Measurements from ENCODE around the gene ANP32A. TPM values are rescaled to one million over a fixed set of nuclear protein-coding genes. Genes with fewer than 3 reads are reported as not detected.

The ANP32A gene
- total and polyA plus RNA-seq, 2 donors (not counting 1 experiment from before 2014, with no cell fraction given), result 47.7 to 53.1 TPM

GRCh38 chr15:68774120-68774519, 46.6 kb downstream of the ANP32A start:
- Histone ChIP-seq H3K27ac (ENCODE audit: insufficient read depth, low read length) (no peak overlapping the region), H3K4me2 (ENCODE audit: extremely low read depth, insufficient read depth, low read length) (no peak overlapping the region), H3K9ac (ENCODE audit: insufficient read depth, low read length) (no peak overlapping the region), H3K27me3 (ENCODE audit: control insufficient read depth, insufficient read depth, low read length) (no peaks in the 10 kb centered on the region), H3K9me3 (ENCODE audit: control insufficient read depth, insufficient read depth, low read depth, low read length) (no peaks in the 10 kb centered on the region), H3K36me3 (ENCODE audit: control insufficient read depth, insufficient read depth, low read length) (no peaks in the 10 kb centered on the region), H2AFZ (ENCODE audit: low read length) (no peak overlapping the region), H4K20me1 (ENCODE audit: control insufficient read depth, extremely low read depth, insufficient read depth, low read length) (no peaks in the 10 kb centered on the region), H3K4me1 (ENCODE audit: control insufficient read depth, extremely low read depth, insufficient read depth, low read length) (peaks cover 3% of the 10 kb centered on the region), H3K4me3 (replicated peaks in 1 of 4; ENCODE audit: control extremely low read depth in 1 of 4, insufficient read depth in 1 of 4, low read depth in 3 of 4, low read length in 4 of 4) (no peak overlapping the region), H3K79me2 (ENCODE audit: control insufficient read depth, insufficient read depth, low read length) (no peaks in the 10 kb centered on the region)
- no peak for DNase-seq (ENCODE audit: low read depth in 2 of 2)
- TF ChIP-seq EZH2 (IDR thresholded peaks at IDR 0.05; ENCODE audit: low read length, missing control alignments) (no peak), CTCF (conservative IDR thresholded peaks at IDR 0.05 in 1 of 2, IDR thresholded peaks at IDR 0.05 in 1 of 2; ENCODE audit: low read depth in 1 of 2, low read length in 2 of 2) (no peak)

- H4K20me1 ChIP-seq (ENCODE audit: control insufficient read depth, extremely low read depth, insufficient read depth, low read length), result no peaks in the 10 kb centered on the region
- TF ChIP-seq CTCF (conservative IDR thresholded peaks at IDR 0.05 in 1 of 2, IDR thresholded peaks at IDR 0.05 in 1 of 2; ENCODE audit: low read depth in 1 of 2, low read length in 2 of 2) (no peak), EZH2 (IDR thresholded peaks at IDR 0.05; ENCODE audit: low read length, missing control alignments) (no peak)
- no peak overlapping the region for H3K9ac ChIP-seq (ENCODE audit: insufficient read depth, low read length)
- no peaks in the 10 kb centered on the region for H3K27me3 ChIP-seq (ENCODE audit: control insufficient read depth, insufficient read depth, low read length)
- no peak overlapping the region for H3K4me2 ChIP-seq (ENCODE audit: extremely low read depth, insufficient read depth, low read length)
- H3K36me3 ChIP-seq (ENCODE audit: control insufficient read depth, insufficient read depth, low read length), result no peaks in the 10 kb centered on the region
- no peaks in the 10 kb centered on the region for H3K79me2 ChIP-seq (ENCODE audit: control insufficient read depth, insufficient read depth, low read length)
- DNase-seq (ENCODE audit: low read depth in 2 of 2), result no peak
- no peak overlapping the region for H2AFZ ChIP-seq (ENCODE audit: low read length)
- no peak overlapping the region for H3K27ac ChIP-seq (ENCODE audit: insufficient read depth, low read length)
- H3K9me3 ChIP-seq (ENCODE audit: control insufficient read depth, insufficient read depth, low read depth, low read length), result no peaks in the 10 kb centered on the region
- H3K4me1 ChIP-seq (ENCODE audit: control insufficient read depth, extremely low read depth, insufficient read depth, low read length), result peaks cover 3% of the 10 kb centered on the region
- H3K4me3 ChIP-seq (replicated peaks in 1 of 4; ENCODE audit: control extremely low read depth in 1 of 4, insufficient read depth in 1 of 4, low read depth in 3 of 4, low read length in 4 of 4), result no peak overlapping the region
Observed at GRCh38 chr15:68773036-68773435, 47.7 kb downstream of the ANP32A start.

GRCh38 chr15:68770216-68770615, 50.5 kb downstream of the ANP32A start:
- Histone ChIP-seq H4K20me1 (ENCODE audit: control insufficient read depth, extremely low read depth, insufficient read depth, low read length) (no peaks in the 10 kb centered on the region), H3K4me3 (replicated peaks in 1 of 4; ENCODE audit: control extremely low read depth in 1 of 4, insufficient read depth in 1 of 4, low read depth in 3 of 4, low read length in 4 of 4) (no peak overlapping the region)
- DNase-seq (ENCODE audit: low read depth in 2 of 2), result no peak

More at GRCh38 chr15:68770216-68770615, 50.5 kb downstream of the ANP32A start:
- no peaks in the 10 kb centered on the region for H3K36me3 ChIP-seq (ENCODE audit: control insufficient read depth, insufficient read depth, low read length)
- H3K79me2 ChIP-seq (ENCODE audit: control insufficient read depth, insufficient read depth, low read length), result no peaks in the 10 kb centered on the region
- H3K4me1 ChIP-seq (ENCODE audit: control insufficient read depth, extremely low read depth, insufficient read depth, low read length), result no peaks in the 10 kb centered on the region
- H3K9me3 ChIP-seq (ENCODE audit: control insufficient read depth, insufficient read depth, low read depth, low read length), result no peaks in the 10 kb centered on the region
- H3K27ac ChIP-seq (ENCODE audit: insufficient read depth, low read length), result no peak overlapping the region
- no peak overlapping the region for H2AFZ ChIP-seq (ENCODE audit: low read length)
- H3K27me3 ChIP-seq (ENCODE audit: control insufficient read depth, insufficient read depth, low read length), result no peaks in the 10 kb centered on the region
- no peak overlapping the region for H3K9ac ChIP-seq (ENCODE audit: insufficient read depth, low read length)
- no peak overlapping the region for H3K4me2 ChIP-seq (ENCODE audit: extremely low read depth, insufficient read depth, low read length)
- TF ChIP-seq CTCF (conservative IDR thresholded peaks at IDR 0.05 in 1 of 2, IDR thresholded peaks at IDR 0.05 in 1 of 2; ENCODE audit: low read depth in 1 of 2, low read length in 2 of 2) (no peak), EZH2 (IDR thresholded peaks at IDR 0.05; ENCODE audit: low read length, missing control alignments) (no peak)
